HFF-Myc (cell line): ENCODE results near the gene RIMKLB.

ENCODE experiments used
- DNase-seq: peaks from one replicate; pipeline ENCODE4 v3.0.0-alpha.2; 2011; ENCODE audit warnings: low read depth; ENCODE audit errors: extremely low read depth
- H3K4me3 ChIP-seq: replicated peaks from 2 replicates; pipeline ENCODE4 v1.5.1; 2011; ENCODE audit warnings: low read depth, mild to moderate bottlenecking, control low read depth, low read length
- CTCF ChIP-seq: IDR thresholded peaks from 2 replicates; pipeline ENCODE4 v1.5.1; 2012; ENCODE audit warnings: mild to moderate bottlenecking, low read depth, low read length, control low read depth; ENCODE audit errors: missing control alignments

The RIMKLB gene

GRCh38 chr12:8770499-8770898 is 72.7 kb downstream of the RIMKLB start:
- H3K4me3 ChIP-seq, result no peak overlapping the region
- TF ChIP-seq CTCF, result no peak
- no peak for DNase-seq

GRCh38 chr12:8771072-8771471 is 73.3 kb downstream of the RIMKLB start:
- peak; percentile 9 for TF ChIP-seq CTCF
- DNase-seq, result no peak
- H3K4me3 ChIP-seq, result no peak overlapping the region

GRCh38 chr12:8773461-8773860 is 75.7 kb downstream of the RIMKLB start:
- TF ChIP-seq CTCF, result no peak
- H3K4me3 ChIP-seq, result no peak overlapping the region
- no peak for DNase-seq

GRCh38 chr12:8779281-8779680 is 81.5 kb downstream of the RIMKLB start:
- no peak overlapping the region for H3K4me3 ChIP-seq
- no peak for TF ChIP-seq CTCF
- no peak for DNase-seq

- H3K4me3 ChIP-seq, result no peak overlapping the region
- no peak for DNase-seq
- TF ChIP-seq CTCF, result no peak
Observed at GRCh38 chr12:8779862-8780261, 82.1 kb downstream of the RIMKLB start.

- DNase-seq, result no peak
- peak; percentile 20 for TF ChIP-seq CTCF
- H3K4me3 ChIP-seq, result no peak overlapping the region
Observed at GRCh38 chr12:8780389-8780788, 82.6 kb downstream of the RIMKLB start.

- TF ChIP-seq CTCF, result no peak
- no peak for DNase-seq
- H3K4me3 ChIP-seq, result no peak overlapping the region
Observed at GRCh38 chr12:8781381-8782127, 83.8 kb downstream of the RIMKLB start.
